Anterior cingulate cortex (tissue), 58 donors: ENCODE measurements around the gene DIDO1.
"Not testable (repeated sequence)": the region's sequence is repeated elsewhere in the genome, so short reads cannot be mapped to it uniquely, and the experiment has no call there.

Experiments used
- DNase-seq, 58 donors: peaks; one replicate each; lab custom pipeline; 2025; lab: John Stamatoyannopoulos, UW

The DIDO1 gene

DNA sequence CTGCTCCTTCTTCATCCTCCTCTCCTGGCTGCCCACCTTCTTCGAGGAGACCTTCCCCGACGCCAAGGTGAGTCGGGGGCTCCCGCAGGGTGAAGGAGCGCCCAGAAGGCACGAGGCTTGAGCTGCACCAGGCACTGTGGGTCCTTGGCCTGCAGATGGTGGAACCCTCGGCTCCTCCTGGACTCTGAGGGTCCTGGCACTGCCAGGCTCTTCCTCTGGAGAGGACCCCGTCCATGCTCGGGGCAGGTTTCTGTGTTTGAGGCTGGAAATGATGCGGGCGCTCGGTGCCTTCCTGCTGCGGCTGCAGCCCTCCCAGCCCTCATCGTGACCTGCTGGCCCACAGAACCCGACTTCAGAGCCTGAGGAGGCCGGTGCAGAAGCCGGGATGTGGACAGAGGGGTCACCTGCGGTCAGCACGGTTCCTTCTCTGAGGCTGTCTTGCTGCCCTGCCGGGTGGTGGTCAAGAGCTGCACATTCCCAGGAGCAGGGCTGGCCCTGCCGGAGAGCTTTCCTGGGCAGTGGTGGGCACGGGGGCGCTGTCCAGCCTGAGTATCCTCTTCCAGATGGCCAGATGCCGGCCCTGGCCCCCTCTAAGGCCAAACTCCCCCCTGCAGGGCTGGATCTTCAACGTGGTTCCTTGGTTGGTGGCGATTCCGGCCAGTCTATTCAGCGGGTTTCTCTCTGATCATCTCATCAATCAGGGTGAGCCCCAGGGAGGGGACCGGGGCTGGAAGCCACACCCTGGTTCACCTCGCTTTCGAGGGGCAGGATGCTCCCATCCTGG, 37.5 kb upstream of the DIDO1 start:
- no peak for DNase-seq

DNA sequence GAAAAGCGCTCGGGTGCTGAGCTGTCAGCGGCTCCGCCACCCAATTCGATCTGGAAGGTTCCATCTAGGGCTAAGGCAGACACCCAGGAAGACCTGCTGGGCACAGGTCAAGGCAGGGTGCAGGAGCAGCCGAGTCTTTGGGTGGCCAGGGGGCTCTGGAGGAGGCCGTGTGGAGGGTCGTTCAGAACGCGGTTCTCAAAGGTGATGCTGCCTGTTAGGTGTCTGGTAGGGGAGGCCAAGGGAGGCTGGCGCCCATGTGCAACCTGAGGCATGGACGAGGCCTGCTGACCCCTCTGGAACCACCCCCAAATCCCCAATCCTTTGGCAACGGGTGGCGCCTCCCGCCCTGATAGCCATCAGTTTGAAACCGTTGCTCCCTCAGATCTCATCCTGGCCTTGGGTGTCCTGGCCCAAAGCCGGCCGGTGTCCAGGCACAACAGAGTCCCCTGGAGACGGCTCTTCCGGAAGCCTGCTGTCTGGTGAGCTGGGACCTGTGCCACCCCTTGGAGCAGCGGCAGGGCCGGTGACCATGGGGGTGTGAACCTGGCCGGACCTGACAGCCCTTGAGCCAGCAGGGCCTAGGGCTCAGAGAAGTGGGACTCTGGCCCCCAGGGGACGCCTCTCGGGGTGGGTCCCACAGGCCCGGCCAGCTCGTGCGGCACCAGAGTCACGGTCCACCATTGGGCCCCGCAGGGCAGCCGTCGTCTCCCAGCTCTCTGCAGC, 36.7 kb upstream of the DIDO1 start:
- DNase-seq, result no peak

DNA sequence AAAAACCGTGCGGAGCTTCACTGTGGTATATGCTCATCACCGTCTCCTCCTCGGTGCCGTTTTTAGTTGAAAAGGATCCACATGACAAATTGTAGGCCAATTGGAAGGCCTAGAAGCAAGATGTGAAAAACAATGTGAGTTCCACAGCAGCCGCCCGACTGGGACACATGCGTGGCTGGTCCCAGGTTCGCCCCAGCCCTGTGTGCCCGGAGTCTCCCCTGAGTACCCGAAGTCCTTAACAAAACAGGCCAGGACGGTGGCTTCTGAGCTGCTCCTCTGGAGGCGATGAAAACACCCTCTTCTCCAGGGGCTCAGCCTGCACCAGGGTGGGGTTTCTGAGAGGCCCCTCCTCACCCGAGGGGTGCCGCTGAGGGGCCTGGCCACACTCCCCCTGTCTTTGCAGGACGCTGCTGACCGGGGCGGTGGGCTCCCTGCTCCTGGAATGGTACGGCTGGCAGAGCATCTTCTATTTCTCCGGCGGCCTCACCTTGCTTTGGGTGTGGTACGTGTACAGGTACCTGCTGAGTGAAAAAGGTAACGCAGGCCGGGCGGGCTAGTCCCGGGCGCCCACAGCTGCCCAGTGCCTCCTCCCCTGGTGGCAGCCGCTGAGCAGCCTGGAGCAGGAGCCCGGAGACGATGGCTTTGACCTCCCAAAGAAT, 36.0 kb upstream of the DIDO1 start:
- DNase-seq, result no peak

DNA sequence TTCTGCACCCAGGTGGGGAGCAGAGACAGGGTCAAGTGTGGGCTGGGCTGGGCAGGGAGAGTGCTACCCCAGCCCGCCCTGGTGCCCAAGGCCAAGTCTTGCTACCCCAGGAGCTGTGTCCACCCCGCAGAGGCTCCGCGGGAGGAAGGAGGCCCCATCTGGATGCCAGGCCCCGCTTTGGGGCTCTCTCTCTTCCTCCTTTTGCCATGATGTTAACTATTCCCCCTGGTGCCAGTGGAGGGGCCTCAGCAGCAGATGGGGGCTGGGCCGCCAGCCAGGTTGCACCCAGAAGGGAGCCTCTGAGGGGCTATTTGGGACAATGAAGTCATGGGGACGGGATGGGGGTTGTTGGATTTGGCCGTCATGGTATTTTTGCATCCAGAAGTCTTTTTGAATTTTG, 35.5 kb upstream of the DIDO1 start:
- DNase-seq, result no peak

DNA sequence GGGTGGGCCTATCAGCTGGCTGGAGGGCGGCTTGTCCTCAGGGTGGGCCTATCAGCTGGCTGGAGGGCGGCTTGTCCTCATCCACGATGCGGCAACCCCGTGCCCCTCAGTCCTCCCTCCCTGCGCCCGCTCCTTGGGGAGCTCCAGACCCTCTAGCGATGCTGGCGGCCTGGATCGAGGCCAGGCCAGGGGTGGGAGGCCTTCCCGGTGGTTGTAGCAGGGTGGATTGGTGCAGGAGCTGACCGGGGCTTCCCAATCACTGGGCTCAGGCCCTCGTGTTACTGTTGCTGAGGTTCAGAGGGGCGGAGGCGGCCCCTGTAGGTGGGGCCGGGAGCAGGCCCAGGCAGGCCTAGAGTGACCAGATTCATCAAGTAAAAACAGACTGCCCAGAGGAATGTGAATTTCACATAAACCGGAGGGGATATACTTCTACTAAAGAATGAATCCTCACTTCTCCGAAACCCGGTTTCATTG, 35.0 kb upstream of the DIDO1 start:
- no peak for DNase-seq

DNA sequence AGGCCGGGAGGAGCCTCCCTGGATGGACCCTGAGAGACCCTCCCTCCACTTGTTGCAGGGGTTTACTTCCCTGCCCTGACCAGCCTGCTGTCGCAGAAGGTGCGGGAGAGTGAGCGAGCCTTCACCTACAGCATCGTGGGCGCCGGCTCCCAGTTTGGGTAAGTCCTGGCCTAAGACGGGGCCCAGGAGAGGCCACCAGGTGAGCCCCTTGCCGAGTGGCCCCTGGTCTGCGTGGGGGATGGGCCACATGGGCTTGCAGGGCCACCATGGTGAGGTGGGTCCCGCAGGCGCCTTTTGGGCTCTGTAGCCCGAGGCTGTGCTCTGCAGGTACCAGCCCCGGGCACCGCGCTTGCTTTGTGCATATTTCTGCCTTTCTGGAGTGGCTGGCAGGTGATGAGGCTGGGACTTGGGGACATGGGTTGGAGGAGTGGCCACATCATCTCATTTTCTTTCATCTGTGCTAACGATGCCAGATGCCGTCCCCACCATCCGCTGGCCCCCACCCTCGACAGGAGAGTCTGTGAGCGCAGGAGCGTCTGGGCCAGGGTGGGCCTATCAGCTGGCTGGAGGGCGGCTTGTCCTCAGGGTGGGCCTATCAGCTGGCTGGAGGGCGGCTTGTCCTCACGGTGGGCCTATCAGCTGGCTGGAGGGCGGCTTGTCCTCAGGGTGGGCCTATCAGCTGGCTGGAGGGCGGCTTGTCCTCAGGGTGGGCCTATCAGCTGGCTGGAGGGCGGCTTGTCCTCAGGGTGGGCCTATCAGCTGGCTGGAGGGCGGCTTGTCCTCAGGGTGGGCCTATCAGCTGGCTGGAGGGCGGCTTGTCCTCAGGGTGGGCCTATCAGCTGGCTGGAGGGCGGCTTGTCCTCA, 34.4 kb upstream of the DIDO1 start:
- DNase-seq, result not testable (repeated sequence)

DNA sequence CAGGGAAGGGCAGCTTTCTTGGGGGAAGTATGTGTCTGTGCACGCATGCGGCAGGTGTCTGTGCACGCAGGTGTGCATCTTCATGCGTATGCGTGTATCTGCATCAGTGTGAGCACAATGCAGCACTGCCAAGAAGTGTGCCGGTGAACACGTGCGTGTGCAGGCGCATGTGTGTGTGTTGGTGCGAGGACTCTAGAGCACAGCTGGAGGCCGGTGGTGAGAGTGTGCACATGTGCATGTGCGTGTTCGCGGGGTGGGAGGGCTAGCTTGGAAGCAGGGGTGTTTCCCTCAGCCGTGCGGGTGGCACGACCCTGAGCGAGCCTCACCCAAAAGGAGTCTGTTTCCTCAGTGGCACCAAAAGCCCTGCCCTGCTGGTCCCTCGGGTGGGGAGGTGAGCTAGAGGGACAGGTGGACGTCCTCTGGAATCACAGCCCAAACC, 33.7 kb upstream of the DIDO1 start:
- DNase-seq, result no peak

DNA sequence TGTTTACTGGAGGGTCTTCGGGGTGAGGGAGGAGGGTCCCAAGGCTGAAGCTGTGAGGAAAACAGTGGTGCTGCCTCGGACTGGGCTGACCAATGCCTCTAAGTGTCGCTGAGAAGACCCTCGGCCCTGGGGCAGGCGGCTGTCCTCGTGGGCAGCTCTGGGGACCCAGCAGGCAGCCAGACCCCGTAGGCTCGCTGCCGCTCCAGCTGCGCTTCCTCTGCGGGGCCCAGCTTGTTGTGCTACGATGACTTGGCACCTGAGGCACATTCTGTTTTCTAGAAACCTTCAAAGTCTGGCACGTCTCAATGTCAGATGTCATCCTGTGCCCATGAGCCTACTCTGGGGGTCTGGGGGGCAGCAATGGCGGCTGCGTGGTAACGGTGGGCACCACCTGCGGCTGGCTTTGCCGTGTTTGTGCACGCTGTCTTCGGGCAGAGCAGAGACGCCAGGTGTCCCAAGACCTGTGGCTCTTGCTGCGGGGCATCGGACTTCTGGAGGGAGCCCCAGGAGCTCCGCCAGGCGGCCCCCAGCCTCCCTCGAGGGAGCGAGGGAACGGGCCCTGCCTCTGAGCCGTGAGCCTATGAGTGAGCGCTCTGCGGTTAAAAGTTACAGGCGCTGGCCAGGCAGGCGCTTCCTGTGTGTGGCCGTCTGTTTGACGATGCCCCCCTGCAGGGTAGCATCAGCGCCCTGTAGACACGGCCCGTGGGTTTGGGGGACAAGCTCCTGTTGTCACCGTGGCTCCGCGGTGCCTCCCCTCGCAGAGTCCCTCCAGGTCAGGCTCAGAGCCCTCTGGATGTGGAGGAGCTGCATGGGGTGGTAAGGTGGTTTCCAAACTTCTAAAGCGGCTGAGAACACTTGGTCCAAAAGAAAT, 33.0 kb upstream of the DIDO1 start:
- no peak for DNase-seq

DNA sequence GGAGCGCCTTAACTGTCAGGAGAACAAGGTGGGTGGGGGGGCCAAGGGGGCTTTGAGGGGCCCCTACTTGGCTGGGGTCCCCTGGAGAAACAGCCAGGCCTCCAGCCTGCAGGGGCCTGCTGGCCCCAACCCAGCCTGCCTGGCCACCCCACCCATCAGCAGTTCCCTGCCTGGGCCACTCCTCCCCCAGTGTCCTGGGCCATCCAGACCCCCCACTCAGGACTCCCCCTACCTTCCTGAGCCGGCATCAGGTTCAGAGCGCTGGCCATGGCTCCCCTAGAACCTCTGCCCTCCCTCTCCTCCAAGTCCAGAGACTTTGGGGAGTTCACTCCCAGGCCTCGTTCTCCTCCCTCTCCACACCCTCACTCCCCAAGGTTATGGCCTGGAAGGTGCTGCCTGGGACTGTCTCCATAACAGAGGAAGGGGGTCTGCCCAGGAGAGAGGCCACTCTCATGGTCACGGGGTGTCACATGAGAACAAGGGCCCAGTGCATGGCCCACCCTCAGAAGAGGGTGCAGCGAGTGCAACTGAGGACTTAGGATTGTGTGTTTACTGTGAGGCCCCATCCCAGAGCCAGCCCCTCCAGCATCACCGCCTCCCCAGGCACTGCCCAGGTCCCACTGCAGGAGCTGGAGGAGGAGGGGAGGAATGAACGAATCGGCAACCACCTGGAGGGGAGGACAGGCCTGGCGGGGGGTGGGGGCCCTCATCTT, 32.2 kb upstream of the DIDO1 start:
- DNase-seq, result no peak

DNA sequence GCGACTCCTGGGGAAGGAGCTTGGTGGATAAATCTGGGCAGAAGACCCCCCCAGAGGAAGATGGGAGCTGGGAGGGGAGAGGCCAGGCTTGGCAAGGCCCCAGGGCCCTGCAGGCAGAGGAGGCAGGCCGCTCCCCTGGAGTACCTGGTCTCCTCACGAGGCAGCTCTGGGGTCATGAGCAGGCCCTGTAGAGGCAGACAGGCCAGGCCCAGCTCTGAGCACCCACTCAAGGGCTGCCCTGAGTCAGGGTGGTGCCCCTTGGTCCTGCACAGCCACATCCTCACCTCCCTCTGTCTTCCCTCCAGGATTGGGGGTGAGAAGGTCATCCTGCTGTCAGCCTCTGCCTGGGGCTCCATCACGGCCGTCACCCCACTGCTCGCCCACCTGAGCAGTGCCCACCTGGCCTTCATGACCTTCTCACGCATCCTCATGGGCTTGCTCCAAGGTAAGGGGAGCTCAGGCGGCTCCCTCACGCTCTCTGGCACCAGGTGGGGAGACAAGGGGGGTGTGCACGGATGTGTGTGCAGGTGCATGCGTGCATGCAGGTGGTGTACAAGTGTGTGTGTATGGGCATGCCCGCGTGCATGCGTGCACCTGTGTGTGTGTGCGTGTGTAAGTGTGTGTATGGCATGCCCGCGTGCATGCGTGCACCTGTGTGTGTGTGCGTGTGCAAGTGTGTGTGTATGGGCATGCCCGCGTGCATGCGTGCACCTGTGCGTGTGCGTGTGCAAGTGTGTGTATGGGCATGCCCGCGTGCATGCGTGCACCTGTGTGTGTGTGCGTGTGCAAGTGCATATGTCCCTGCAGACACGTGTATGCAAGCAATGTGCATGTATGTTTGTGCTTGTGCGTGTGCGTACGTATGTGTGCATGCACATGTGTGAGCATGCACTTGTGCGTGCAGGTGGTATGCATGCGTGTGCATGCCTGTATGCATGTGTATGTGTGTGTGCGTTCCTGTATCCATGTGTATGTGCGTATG, 31.1 kb upstream of the DIDO1 start:
- DNase-seq, result no peak

DNA sequence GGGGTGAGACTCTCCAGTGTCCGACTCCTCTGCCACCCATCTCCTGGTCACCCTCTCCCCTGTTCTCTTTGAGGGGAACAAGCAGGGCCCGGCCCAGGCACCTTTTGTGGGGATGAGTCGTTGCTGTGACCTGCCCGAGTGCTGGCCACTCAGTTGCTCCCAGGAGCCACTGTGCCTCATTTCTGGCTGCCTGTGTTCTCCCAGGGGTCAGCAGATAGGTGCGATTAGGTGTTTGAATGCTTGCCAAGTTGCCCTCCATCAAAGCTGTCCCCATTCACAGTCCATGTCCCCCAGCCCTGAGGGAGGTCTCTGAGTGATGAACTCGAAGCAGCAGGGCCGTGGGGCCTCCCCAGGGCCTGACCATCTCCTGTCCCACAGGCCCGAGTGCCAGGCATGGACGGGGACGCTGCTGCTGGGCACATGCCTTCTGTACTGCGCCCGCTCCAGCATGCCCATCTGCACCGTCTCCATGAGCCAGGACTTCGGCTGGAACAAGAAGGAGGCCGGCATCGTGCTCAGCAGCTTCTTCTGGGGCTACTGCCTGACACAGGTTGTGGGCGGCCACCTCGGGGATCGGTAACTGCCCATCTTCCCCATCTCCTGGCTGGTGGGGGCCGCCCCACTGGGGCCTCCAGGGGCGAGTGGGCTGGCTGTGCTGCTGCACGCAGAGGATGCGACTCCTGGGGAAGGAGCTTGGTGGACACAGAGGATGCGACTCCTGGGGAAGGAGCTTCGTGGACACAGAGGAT, 30.3 kb upstream of the DIDO1 start:
- DNase-seq, result no peak

DNA sequence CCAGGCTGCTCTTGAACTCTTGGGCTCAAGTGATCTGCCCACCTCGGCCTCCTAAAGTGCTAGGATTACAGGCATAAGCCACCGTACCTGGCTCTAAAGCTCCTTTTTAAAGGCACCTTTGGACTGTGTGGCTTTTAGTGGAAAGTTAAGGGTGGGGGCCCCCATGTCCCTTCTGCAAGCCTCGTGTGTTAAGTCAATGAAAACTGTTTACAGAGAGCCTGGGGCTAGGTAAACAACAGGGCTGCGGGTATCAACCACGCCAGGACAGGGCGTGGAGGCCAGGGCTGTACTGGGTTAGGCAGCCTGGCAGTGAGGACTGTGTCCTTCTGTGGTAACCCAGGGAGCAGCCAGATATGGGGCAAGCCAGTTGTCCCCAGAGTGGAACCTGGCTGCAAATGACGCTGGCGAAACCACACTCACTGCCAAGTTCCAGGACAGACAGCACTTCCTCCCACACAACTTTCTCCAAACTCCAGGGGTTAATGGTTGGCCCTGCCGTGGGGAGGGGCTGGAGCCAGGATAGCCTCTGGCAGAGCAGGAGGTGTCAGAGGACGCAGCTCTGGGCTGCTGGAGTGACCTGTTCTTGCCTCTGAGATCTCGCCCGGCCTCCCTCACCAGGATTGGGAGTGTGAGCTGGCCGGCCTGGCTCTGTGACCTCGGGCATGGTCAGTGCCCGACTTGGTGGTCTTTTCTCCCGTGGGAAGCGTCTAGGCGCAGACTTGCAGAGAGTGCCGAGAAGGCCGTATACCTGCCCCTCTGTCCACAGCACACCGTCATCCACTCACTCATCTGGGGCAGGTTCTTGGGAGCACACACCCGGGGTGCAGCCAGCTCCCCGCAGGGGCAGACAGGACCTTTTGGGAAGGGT, 29.4 kb upstream of the DIDO1 start:
- DNase-seq, result no peak

DNA sequence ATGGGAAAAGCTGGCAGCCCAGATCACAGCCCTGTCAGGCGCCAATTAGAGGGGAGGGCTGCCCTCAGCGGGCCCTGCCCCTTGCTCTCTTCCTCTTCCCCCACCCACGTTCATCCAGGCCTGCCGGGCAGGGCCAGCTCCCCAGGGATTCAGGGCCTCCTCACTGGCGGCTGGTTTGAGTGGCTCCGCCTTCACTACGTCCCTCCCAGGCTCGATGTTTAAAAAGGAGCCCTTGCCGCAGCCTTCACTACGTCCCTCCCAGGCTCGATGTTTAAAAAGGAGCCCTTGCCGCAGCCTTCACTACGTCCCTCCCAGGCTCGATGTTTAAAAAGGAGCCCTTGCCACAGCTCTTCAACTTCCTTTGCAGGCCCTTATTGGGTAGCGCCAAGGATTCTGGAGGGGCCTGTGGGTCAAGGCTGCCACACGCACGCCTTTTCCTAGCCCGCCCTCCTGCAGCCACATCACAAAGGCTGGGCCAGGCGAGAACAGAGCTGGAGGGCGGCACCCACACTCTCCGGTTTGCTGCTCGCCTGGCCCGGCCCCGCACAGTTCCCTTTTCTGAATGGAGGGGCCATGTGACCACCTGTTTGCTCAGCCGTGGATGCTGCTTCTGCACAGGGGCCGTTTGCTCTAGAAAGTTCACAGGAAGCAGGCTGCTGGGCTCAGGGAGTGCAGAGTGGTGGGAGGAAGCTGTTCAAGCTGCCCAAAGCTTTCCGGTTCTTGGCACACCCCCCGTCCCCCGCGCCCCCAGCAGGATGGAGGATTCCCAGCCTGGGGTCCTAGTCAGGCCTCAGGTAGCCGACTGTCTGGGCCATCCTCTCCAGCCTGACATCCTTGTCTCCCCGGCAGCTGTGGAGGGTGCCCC, 27.8 kb upstream of the DIDO1 start:
- DNase-seq, result peak in 47 of 58 donors; percentile 11 to 72 (median 40)

DNA sequence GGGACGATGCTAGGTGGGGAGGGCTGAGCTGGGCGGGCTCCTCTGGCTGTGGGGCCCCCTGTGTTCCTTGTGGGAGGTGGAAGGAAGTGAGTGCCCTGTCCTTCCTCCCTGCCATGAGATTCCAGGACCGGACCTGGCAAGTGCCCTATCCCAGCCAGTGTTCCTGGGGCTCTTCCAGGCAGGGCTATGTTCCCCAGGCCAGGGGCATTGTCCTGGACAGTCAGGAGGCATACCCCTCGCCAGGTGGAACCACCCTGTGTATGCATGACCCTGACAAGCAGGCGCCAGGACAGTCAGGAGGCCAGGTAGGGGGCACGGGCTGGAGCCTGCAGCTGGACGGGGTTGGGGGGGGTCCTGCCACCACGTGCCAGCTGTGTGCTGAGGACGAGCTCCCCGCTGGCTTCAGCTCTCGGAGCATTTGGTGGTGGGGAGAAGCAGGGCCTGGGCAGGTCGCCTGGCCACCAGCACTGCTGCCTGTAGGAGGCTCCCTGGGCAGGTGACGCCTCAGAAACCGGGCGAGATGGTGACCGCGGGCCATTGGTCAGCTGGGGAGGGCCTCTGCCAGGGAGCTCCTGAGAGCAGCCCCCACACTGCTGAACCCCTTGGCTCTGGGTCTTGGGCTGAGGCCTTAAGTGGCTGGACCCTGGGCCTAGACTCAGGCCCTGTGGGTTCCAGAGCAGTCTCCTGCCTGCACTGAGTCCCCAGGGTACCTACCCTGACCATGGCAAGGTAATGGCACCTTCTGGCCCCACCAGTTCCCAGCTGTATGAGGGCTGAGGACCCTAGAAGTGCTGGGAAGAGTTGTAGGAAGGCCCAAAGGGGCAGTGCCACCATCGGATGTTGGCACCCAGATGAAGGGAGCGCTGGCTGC, 26.9 kb upstream of the DIDO1 start:
- DNase-seq, result no peak
